Natural killer cell (primary cell): ENCODE results near the gene AQP11. TPM values are rescaled to one million over a fixed set of nuclear protein-coding genes. Genes with fewer than 3 reads are reported as not detected.

ENCODE experiments used
- ATAC-seq, 3 donors: fragments of 150-1000 bp in 2 of 3; fragments of 200-7000 bp in 1 of 3; cut with Tn5 transposase; 1 replicate in 1 of 3; 2 replicates in 2 of 3; pipeline ENCODE4 v1.10.0; 2021; ENCODE audit warnings: mild to moderate bottlenecking in 2 of 3, moderate library complexity in 2 of 3
- DNase-seq, 2 donors: peaks; one replicate each; pipeline versions ENCODE4 v3.0.0 to v3.0.0-alpha.2; 2013 to 2021; ENCODE audit warnings: mixed read lengths in 1 of 2
- H3K27ac ChIP-seq: one replicate; pipeline ENCODE4 v1.5.1; 2013; ENCODE audit warnings: mild to moderate bottlenecking, low read length
- H3K27me3 ChIP-seq: one replicate; pipeline ENCODE4 v1.6.1; 2013; ENCODE audit warnings: low read length; ENCODE audit not compliant: control insufficient read depth, insufficient read depth
- H3K36me3 ChIP-seq: one replicate; pipeline ENCODE4 v1.6.1; 2013; ENCODE audit warnings: low read length; ENCODE audit not compliant: control insufficient read depth, insufficient read depth
- H3K4me1 ChIP-seq: one replicate; pipeline ENCODE4 v1.6.1; 2013; ENCODE audit warnings: low read length; ENCODE audit not compliant: control insufficient read depth, insufficient read depth
- H3K4me3 ChIP-seq: one replicate; pipeline ENCODE4 v1.5.1; 2013; ENCODE audit warnings: low read length
- H3K9me3 ChIP-seq: one replicate; pipeline ENCODE4 v1.6.1; 2013; ENCODE audit warnings: low read length; ENCODE audit not compliant: control insufficient read depth, insufficient read depth
- H3K27ac Mint-ChIP-seq, 2 donors: one replicate each; pipeline ENCODE4 v1.8.0; 2022; ENCODE audit warnings: mild to moderate bottlenecking in 2 of 2, mixed read lengths in 2 of 2, moderate library complexity in 1 of 2
- H3K27me3 Mint-ChIP-seq, 2 donors: one replicate each; pipeline ENCODE4 v1.8.0; 2022; ENCODE audit warnings: low read depth in 2 of 2, mixed read lengths in 2 of 2
- H3K36me3 Mint-ChIP-seq: one replicate; pipeline ENCODE4 v1.8.0; 2022; ENCODE audit warnings: mixed read lengths
- H3K4me1 Mint-ChIP-seq, 2 donors: one replicate each; pipeline ENCODE4 v1.8.0; 2022; ENCODE audit warnings: mixed read lengths in 2 of 2
- H3K4me3 Mint-ChIP-seq: one replicate; pipeline ENCODE4 v1.8.0; 2022; ENCODE audit warnings: mild to moderate bottlenecking, moderate library complexity, mixed read lengths
- H3K9me3 Mint-ChIP-seq, 2 donors: one replicate each; pipeline ENCODE4 v1.8.0; 2022; ENCODE audit warnings: mixed read lengths in 2 of 2
- WGBS: methylation state at CpG from one replicate; pipeline ENCODE4 v1.1.7; 2013; ENCODE audit warnings: missing lambda C conversion rate; ENCODE audit not compliant: insufficient coverage; 5-methylcytosine and 5-hydroxymethylcytosine counted together
- intact Hi-C: fragments of 100-400 bp; cut with micrococcal nuclease; formaldehyde crosslinking; loops from one replicate; pipeline ENCODE4 v1.14.2; 2022
- total RNA-seq, 4 donors: library from RNA; stranded (reverse); fragments of 120-200 nt in 1 of 4; gene quantifications; one replicate each; pipeline versions ENCODE4 v1.2.3 to v1.2.4, GENCODE V29; 2013 to 2022
- TF ChIP-seq, protein P1 (sequence below): fragments of 200-600 bp; IDR thresholded peaks from one replicate; pipeline ENCODE4 v1.8.0; 2022; ENCODE audit warnings: antibody characterized with exemption

The AQP11 gene
- total RNA-seq, 3 donors from 2014 or later (not counting 1 experiment from before 2014, with no cell fraction given) = 0.21 to 0.55 (median 0.50) TPM

DNA sequence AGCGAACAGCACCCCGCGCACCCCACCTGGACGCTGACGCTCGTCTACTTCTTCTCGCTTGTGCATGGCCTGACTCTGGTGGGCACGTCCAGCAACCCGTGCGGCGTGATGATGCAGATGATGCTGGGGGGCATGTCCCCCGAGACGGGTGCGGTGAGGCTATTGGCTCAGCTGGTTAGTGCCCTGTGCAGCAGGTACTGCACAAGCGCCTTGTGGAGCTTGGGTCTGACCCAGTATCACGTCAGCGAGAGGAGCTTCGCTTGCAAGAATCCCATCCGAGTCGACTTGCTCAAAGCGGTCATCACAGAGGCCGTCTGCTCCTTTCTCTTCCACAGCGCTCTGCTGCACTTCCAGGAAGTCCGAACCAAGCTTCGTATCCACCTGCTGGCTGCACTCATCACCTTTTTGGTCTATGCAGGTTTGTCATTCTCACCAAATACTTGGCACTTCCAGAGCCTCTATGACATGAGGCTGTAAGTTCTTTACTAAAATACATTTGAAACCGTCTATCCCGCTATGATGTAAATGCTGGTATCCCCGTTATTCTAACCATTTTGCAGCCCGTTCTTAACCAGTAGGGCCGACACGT is 535 bp downstream of the AQP11 start:
- Mint-ChIP-seq H3K27ac (peak overlapping the region; percentile 2 to 65), H3K36me3 (no peaks in the 10 kb centered on the region), H3K4me3 (peak overlapping the region; percentile 96), H3K27me3 (peaks cover 8 to 17% of the 10 kb centered on the region in 2 donors), H3K4me1 (peaks cover 17 to 19% of the 10 kb centered on the region in 2 donors), H3K9me3 (no peaks in the 10 kb centered on the region)
- no peak overlapping the region for H3K27ac ChIP-seq
- 26% methylated on average over 31 of the region's 31 CpGs for WGBS
- H3K4me1 ChIP-seq = peaks cover 11% of the 10 kb centered on the region
- DNase-seq (peak; percentile 15 to 18), ATAC-seq (peak in 2 of 3 donors; percentile 24 to 26)
- H3K27me3 ChIP-seq = no peaks in the 10 kb centered on the region
- peak overlapping the region; percentile 62 for H3K4me3 ChIP-seq
- H3K9me3 ChIP-seq = no peaks in the 10 kb centered on the region
- H3K36me3 ChIP-seq = no peaks in the 10 kb centered on the region
- TF ChIP-seq, protein P1, sequence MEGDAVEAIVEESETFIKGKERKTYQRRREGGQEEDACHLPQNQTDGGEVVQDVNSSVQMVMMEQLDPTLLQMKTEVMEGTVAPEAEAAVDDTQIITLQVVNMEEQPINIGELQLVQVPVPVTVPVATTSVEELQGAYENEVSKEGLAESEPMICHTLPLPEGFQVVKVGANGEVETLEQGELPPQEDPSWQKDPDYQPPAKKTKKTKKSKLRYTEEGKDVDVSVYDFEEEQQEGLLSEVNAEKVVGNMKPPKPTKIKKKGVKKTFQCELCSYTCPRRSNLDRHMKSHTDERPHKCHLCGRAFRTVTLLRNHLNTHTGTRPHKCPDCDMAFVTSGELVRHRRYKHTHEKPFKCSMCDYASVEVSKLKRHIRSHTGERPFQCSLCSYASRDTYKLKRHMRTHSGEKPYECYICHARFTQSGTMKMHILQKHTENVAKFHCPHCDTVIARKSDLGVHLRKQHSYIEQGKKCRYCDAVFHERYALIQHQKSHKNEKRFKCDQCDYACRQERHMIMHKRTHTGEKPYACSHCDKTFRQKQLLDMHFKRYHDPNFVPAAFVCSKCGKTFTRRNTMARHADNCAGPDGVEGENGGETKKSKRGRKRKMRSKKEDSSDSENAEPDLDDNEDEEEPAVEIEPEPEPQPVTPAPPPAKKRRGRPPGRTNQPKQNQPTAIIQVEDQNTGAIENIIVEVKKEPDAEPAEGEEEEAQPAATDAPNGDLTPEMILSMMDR = no peak
- intact Hi-C loops = no loop called here

DNA sequence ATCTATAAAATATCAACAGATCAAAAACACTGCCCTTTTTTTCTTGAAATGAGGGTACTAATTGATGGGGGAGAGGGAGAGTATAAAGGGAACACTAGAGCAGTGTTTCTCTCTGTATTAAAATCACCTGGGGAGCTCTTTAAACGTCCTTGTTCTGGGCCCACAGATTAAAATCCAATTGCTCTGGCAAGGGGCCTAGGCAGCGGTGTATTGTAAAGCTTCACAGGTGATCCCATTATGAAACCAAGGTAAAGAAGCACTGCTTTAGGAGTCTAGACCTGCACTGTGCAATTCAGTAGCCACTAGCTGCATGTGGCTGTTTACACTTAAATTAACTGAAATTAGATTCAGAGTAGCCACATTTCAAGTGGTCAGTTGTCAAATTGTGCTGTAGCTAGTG is 3.0 kb downstream of the AQP11 start:
- Histone ChIP-seq H3K4me1 (peaks cover 11% of the 10 kb centered on the region), H3K27me3 (no peaks in the 10 kb centered on the region), H3K9me3 (no peaks in the 10 kb centered on the region), H3K4me3 (no peak overlapping the region), H3K27ac (no peak overlapping the region), H3K36me3 (no peaks in the 10 kb centered on the region)
- 93% methylated on average over 2 of the region's 2 CpGs for WGBS
- H3K4me3 Mint-ChIP-seq = no peak overlapping the region
- H3K27ac Mint-ChIP-seq = no peak overlapping the region
- DNase-seq = no peak
- H3K4me1 Mint-ChIP-seq = peaks cover 17 to 19% of the 10 kb centered on the region in 2 donors
- H3K36me3 Mint-ChIP-seq = no peaks in the 10 kb centered on the region
- H3K27me3 Mint-ChIP-seq = peaks cover 0 to 3% of the 10 kb centered on the region in 2 donors
- ATAC-seq = no peak
- H3K9me3 Mint-ChIP-seq = no peaks in the 10 kb centered on the region
- TF ChIP-seq, protein P1 = no peak
- intact Hi-C loops = no loop called here

DNA sequence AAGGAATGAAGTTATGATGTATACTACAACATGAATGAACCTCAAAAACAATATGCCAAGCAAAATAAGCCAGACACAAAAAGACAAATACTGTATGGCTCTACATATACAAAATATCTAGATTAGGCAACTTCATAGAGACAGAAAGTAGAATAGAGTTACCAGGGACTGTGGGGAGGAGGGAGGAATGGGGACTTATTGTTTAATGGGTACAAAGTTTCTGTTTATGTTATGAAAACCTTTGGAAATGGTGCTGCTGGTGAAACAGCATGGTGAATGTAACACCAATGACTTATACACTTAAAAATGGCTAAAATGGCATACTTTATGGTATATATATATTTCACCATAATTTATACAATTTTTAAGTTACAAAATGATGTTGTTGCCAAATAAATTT is 4.1 kb downstream of the AQP11 start:
- Histone ChIP-seq H3K9me3 (no peaks in the 10 kb centered on the region), H3K36me3 (no peaks in the 10 kb centered on the region), H3K27ac (no peak overlapping the region), H3K4me3 (no peak overlapping the region), H3K4me1 (peaks cover 9% of the 10 kb centered on the region), H3K27me3 (no peaks in the 10 kb centered on the region)
- H3K36me3 Mint-ChIP-seq = no peaks in the 10 kb centered on the region
- TF ChIP-seq, protein P1 = no peak
- H3K4me3 Mint-ChIP-seq = no peak overlapping the region
- ATAC-seq (no peak), DNase-seq (no peak)
- H3K27ac Mint-ChIP-seq = no peak overlapping the region
- no peaks in the 10 kb centered on the region for H3K9me3 Mint-ChIP-seq
- intact Hi-C loops = no loop called here
- peaks cover 0 to 3% of the 10 kb centered on the region in 2 donors for H3K27me3 Mint-ChIP-seq
- H3K4me1 Mint-ChIP-seq = peaks cover 13 to 15% of the 10 kb centered on the region in 2 donors

DNA sequence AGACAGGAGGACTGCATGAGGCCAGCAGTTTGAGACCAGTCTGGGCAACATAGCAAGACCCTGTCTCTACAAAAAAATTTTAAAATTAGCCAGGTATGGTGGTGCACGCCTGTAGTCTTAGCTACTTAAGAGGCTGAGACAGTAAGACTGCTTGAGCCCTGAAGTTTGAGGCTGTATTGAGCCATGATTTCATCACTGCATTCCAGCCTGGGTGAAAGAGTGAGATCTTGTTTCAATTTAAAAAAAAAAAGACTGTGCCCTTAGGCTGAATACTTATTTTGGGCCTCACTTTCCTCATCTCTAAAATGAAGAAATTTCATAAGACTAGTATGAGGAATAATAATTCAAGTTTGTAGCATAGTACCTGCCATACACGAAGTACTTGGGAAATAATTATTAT is 6.9 kb downstream of the AQP11 start:
- no peaks in the 10 kb centered on the region for H3K27me3 Mint-ChIP-seq
- H3K4me1 Mint-ChIP-seq = no peaks in the 10 kb centered on the region
- 93% methylated on average over 1 of the region's 2 CpGs for WGBS
- H3K9me3 Mint-ChIP-seq = no peaks in the 10 kb centered on the region
- no peak overlapping the region for H3K27ac Mint-ChIP-seq
- Histone ChIP-seq H3K9me3 (no peaks in the 10 kb centered on the region), H3K36me3 (no peaks in the 10 kb centered on the region), H3K4me1 (no peaks in the 10 kb centered on the region), H3K4me3 (no peak overlapping the region), H3K27ac (no peak overlapping the region), H3K27me3 (no peaks in the 10 kb centered on the region)
- ATAC-seq (no peak), DNase-seq (no peak)
- no peaks in the 10 kb centered on the region for H3K36me3 Mint-ChIP-seq
- TF ChIP-seq, protein P1 = no peak
- intact Hi-C loops = no loop called here
- H3K4me3 Mint-ChIP-seq = no peak overlapping the region
